ENCODE data around the gene ADRA2A. TPM values are rescaled to one million over a fixed set of nuclear protein-coding genes. Genes with fewer than 3 reads are reported as not detected.

ADRA2A gene
- total RNA-seq, 1 donor from 2014 or later: not detected

- no peak overlapping the region for H3K4me3 Mint-ChIP-seq
- TF ChIP-seq, protein P1, sequence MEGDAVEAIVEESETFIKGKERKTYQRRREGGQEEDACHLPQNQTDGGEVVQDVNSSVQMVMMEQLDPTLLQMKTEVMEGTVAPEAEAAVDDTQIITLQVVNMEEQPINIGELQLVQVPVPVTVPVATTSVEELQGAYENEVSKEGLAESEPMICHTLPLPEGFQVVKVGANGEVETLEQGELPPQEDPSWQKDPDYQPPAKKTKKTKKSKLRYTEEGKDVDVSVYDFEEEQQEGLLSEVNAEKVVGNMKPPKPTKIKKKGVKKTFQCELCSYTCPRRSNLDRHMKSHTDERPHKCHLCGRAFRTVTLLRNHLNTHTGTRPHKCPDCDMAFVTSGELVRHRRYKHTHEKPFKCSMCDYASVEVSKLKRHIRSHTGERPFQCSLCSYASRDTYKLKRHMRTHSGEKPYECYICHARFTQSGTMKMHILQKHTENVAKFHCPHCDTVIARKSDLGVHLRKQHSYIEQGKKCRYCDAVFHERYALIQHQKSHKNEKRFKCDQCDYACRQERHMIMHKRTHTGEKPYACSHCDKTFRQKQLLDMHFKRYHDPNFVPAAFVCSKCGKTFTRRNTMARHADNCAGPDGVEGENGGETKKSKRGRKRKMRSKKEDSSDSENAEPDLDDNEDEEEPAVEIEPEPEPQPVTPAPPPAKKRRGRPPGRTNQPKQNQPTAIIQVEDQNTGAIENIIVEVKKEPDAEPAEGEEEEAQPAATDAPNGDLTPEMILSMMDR (IDR thresholded peaks at IDR 0.05): no peak
- POLR2A ChIA-PET: no interaction called here
- ATAC-seq (ENCODE audit: low read depth) (no peak), DNase-seq (no peak)
- CTCF ChIA-PET: no interaction called here
- peaks cover 37% of the 10 kb centered on the region for H3K27me3 Mint-ChIP-seq
- intact Hi-C loops (cut with micrococcal nuclease): no loop called here
- H3K9me3 Mint-ChIP-seq: no peaks in the 10 kb centered on the region
- no peak overlapping the region for H3K27ac Mint-ChIP-seq
- no peaks in the 10 kb centered on the region for H3K36me3 Mint-ChIP-seq (ENCODE audit: low read depth)
- peaks cover 20% of the 10 kb centered on the region for H3K4me1 Mint-ChIP-seq
Observed at GRCh38 chr10:111079781-111080180, 3.0 kb downstream of the ADRA2A start.

DNA sequence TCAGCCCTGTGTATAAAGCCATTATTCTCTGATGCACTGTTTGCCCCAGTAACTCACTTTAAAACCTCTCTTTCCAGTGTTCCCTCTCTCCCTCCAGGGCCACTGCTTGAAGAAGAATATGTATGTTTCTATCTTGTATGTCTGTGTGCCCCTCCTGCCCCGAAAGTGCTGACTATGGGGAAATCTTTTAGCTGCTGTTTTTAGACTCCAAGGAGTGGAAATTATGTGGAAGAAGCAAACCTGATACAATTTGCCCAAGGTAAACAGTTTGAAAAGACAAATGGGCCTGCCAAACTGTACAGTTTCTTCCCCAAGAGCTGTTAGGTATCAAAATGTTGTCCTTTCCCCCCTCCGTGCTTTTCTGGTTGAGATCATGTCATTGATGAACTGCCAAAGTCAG lies 3.4 kb downstream of the ADRA2A start:
- POLR2A ChIA-PET: no interaction called here
- CTCF ChIA-PET: no interaction called here
- peaks cover 32% of the 10 kb centered on the region for H3K27me3 Mint-ChIP-seq
- no peaks in the 10 kb centered on the region for H3K9me3 Mint-ChIP-seq
- no peak overlapping the region for H3K27ac Mint-ChIP-seq
- DNase-seq (no peak), ATAC-seq (ENCODE audit: low read depth) (no peak)
- TF ChIP-seq, protein P1 (IDR thresholded peaks at IDR 0.05): no peak
- H3K36me3 Mint-ChIP-seq (ENCODE audit: low read depth): no peaks in the 10 kb centered on the region
- H3K4me1 Mint-ChIP-seq: peaks cover 20% of the 10 kb centered on the region
- H3K4me3 Mint-ChIP-seq: no peak overlapping the region
- intact Hi-C loops (cut with micrococcal nuclease): no loop called here

DNA sequence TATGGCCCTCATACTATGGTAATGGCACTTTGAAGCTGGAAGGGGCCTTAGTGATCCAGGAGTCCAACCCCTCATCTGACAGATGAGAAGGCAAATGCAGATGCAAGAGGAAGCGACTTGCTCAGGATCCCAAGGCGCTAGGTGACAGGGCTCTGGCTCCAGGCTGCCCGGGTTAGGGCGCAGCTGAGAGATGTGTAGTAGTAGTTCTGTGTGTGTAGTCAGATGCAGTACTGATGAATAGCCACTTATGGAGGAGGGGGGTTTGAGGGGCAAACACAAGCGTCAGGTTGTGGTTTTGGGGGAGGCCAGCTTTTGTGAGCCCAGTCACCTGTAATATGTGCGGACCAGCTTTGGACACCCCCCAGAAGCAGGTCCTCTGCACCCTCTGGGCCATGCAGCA lies 4.8 kb downstream of the ADRA2A start:
- intact Hi-C loops (cut with micrococcal nuclease): no loop called here
- ChIA-PET POLR2A (no interaction called here), CTCF (no interaction called here)
- H3K36me3 Mint-ChIP-seq (ENCODE audit: low read depth): no peaks in the 10 kb centered on the region
- TF ChIP-seq, protein P1 (IDR thresholded peaks at IDR 0.05): no peak
- H3K27ac Mint-ChIP-seq: no peak overlapping the region
- peaks cover 11% of the 10 kb centered on the region for H3K4me1 Mint-ChIP-seq
- ATAC-seq (ENCODE audit: low read depth): no peak
- H3K27me3 Mint-ChIP-seq: peaks cover 26% of the 10 kb centered on the region
- H3K4me3 Mint-ChIP-seq: no peak overlapping the region
- no peak for DNase-seq
- H3K9me3 Mint-ChIP-seq: peaks cover 2% of the 10 kb centered on the region

DNA sequence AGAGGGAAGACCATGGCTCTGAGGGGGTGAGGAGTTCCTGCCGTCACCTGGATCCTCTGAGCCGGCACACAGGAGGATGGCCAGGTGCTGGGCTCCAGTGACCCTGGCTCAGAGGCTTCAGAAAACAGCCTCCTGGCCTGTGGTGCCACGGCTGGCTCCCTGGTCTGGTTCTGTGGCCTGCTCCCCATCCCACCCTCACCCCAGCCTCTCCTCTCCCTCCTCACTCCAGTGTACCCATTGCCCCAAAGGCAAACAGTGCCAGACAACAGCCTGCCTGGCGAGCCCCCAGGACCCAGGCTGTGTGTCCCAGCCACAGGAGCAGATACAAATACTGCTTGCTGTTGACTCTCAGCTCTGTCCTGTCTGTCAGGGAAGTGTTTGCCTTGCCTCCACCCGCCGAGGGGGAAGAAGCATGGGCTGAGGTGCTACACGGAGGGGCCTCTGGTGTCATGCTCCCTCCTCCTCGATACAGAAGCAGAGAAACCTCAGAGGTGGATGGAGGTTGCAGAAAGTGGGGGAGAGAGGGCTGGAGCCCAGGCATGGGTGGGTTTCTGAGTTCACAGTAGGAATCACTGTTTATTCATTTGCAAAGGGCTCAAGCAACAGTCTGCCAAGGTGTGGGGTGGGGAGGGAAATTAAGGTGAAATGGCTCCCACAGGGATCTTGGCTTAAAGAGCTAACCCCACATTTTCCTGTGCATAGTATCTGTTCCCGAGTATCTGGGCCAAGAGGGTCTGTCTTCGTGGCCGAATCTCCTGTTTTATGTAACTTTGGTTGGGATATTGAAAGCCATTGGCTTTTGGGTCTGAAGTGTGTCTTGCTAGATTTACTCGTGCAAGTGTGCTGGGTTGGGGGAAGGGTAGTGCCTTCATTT lies 5.5 kb downstream of the ADRA2A start:
- DNase-seq (no peak), ATAC-seq (ENCODE audit: low read depth) (no peak)
- Mint-ChIP-seq H3K27me3 (peaks cover 26% of the 10 kb centered on the region), H3K4me3 (no peak overlapping the region), H3K27ac (no peak overlapping the region), H3K9me3 (peaks cover 2% of the 10 kb centered on the region), H3K4me1 (peaks cover 9% of the 10 kb centered on the region), H3K36me3 (ENCODE audit: low read depth) (no peaks in the 10 kb centered on the region)
- POLR2A ChIA-PET: no interaction called here
- intact Hi-C loops (cut with micrococcal nuclease): no loop called here
- CTCF ChIA-PET: no interaction called here
- TF ChIP-seq, protein P1 (IDR thresholded peaks at IDR 0.05): no peak

DNA sequence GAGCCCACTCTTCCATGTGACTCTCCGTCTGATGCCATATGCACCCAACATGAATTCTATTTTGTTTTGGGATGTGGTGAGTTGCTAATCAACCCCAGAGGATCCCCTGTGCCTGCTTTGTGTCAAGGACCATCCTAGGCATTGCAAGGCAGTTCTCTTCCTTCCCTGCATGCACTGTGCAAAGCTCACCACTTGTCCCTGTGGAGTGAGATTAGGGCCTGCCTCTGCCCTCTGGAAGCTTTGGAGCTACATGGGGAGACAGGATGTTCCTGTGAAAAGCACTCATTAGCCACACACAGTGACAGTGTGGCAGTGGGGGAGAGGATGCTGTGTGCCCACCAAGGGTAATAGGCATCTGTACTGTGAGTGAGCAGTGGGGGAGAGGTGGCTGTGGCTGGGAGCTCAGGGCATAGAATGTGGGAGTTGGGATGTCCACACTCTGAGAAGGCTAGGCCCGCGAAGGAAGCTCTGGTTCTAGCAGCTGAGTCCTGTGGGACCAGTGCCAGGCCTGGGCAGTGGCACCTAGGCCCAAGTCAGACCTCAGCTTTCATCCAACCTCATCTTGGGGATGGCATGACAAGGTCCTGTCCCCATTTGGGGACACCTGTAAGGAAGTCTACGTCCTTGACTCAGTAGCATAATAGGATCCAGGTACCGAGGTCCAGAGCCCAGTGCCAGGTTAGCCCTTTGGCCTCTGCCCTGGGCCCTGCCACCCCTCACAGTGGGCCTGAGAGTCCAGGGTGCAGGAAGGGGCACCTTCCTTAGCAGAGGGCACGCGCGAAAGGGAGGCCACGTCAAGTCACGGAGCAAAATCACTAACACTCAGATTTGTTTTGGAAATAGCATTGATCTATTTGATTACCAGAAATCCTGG lies 6.6 kb downstream of the ADRA2A start:
- ChIA-PET CTCF (no interaction called here), POLR2A (no interaction called here)
- intact Hi-C loops (cut with micrococcal nuclease): no loop called here
- Mint-ChIP-seq H3K27ac (no peak overlapping the region), H3K4me3 (no peak overlapping the region), H3K9me3 (peaks cover 2% of the 10 kb centered on the region), H3K27me3 (peaks cover 23% of the 10 kb centered on the region), H3K36me3 (ENCODE audit: low read depth) (no peaks in the 10 kb centered on the region), H3K4me1 (peaks cover 2% of the 10 kb centered on the region)
- TF ChIP-seq, protein P1 (IDR thresholded peaks at IDR 0.05): no peak
- no peak for ATAC-seq (ENCODE audit: low read depth)
- no peak for DNase-seq

Measured in activated B cell treated with CpG ODN at 0.5 μM for 24 hours (primary cell).